H9 (cell line): Measurements from ENCODE around the gene MUC4. TPM values are rescaled to one million over a fixed set of nuclear protein-coding genes. Genes with fewer than 3 reads are reported as not detected.

Experiments
- DNase-seq: peaks from one replicate; pipeline ENCODE4 v3.0.0-alpha.2; 2017
- H2AFZ ChIP-seq: one replicate; pipeline ENCODE4 v1.6.1; 2013; ENCODE audit warnings: mild to moderate bottlenecking, low read length, control low read depth, moderate library complexity
- H2AK5ac ChIP-seq: 2 replicates; pipeline ENCODE4 v1.6.1; 2013; ENCODE audit warnings: low read length, control low read depth, mixed read lengths; ENCODE audit not compliant: insufficient read length
- H2BK120ac ChIP-seq: one replicate; pipeline ENCODE4 v1.6.1; 2013; ENCODE audit warnings: low read depth, mild to moderate bottlenecking, low read length, control low read depth, inconsistent platforms; ENCODE audit not compliant: poor library complexity, severe bottlenecking
- H2BK12ac ChIP-seq: 2 replicates; pipeline ENCODE4 v1.6.1; 2013; ENCODE audit warnings: low read length, control low read depth, mixed read lengths, low read depth; ENCODE audit not compliant: insufficient read length
- H2BK15ac ChIP-seq: 2 replicates; pipeline ENCODE4 v1.6.1; 2013; ENCODE audit warnings: low read depth, low read length, control low read depth
- H2BK20ac ChIP-seq: one replicate; pipeline ENCODE4 v1.6.1; 2013; ENCODE audit warnings: low read depth, mild to moderate bottlenecking, low read length, control low read depth, inconsistent platforms; ENCODE audit not compliant: poor library complexity, severe bottlenecking
- H2BK5ac ChIP-seq: 2 replicates; pipeline ENCODE4 v1.6.1; 2013; ENCODE audit warnings: low read length, control low read depth, mixed read lengths; ENCODE audit not compliant: insufficient read length
- H3K14ac ChIP-seq: 2 replicates; pipeline ENCODE4 v1.6.1; 2013; ENCODE audit warnings: low read length, control low read depth; ENCODE audit not compliant: insufficient read depth
- H3K18ac ChIP-seq: 2 replicates; pipeline ENCODE4 v1.6.1; 2013; ENCODE audit warnings: low read depth, mild to moderate bottlenecking, mixed read lengths, low read length, control low read depth; ENCODE audit not compliant: insufficient read length
- H3K23ac ChIP-seq: 2 replicates; pipeline ENCODE4 v1.6.1; 2013; ENCODE audit warnings: low read length, control low read depth, mixed read lengths, low read depth; ENCODE audit not compliant: insufficient read length
- H3K23me2 ChIP-seq: 2 replicates; pipeline ENCODE4 v1.6.1; 2013; ENCODE audit warnings: low read depth, mild to moderate bottlenecking, mixed read lengths, low read length, control low read depth; ENCODE audit not compliant: insufficient read length, poor library complexity, severe bottlenecking
- H3K27ac ChIP-seq: 2 replicates; pipeline ENCODE4 v1.5.1; 2013; ENCODE audit warnings: low read length, control low read depth, mixed read lengths, low read depth; ENCODE audit not compliant: insufficient read length
- H3K27me3 ChIP-seq: 2 replicates; pipeline ENCODE4 v1.6.1; 2013; ENCODE audit warnings: low read length, control low read depth, inconsistent platforms; ENCODE audit not compliant: insufficient read depth
- H3K4ac ChIP-seq: 2 replicates; pipeline ENCODE4 v1.6.1; 2013; ENCODE audit warnings: low read depth, mild to moderate bottlenecking, control low read depth, inconsistent platforms, low read length, moderate library complexity
- H3K4me1 ChIP-seq: 2 replicates; pipeline ENCODE4 v1.6.1; 2013; ENCODE audit warnings: low read length, control low read depth, inconsistent platforms; ENCODE audit not compliant: insufficient read depth
- H3K4me2 ChIP-seq: 2 replicates; pipeline ENCODE4 v1.6.1; 2013; ENCODE audit warnings: low read length, control low read depth, mixed read lengths; ENCODE audit not compliant: insufficient read length, insufficient read depth
- H3K56ac ChIP-seq: 2 replicates; pipeline ENCODE4 v1.6.1; 2013; ENCODE audit warnings: low read depth, mild to moderate bottlenecking, mixed read lengths, low read length, control low read depth; ENCODE audit not compliant: insufficient read length
- H3K79me1 ChIP-seq: 2 replicates; pipeline ENCODE4 v1.6.1; 2013; ENCODE audit warnings: low read depth, mild to moderate bottlenecking, moderate library complexity, low read length, control low read depth, inconsistent platforms; ENCODE audit not compliant: insufficient read depth, poor library complexity, severe bottlenecking
- H3K79me2 ChIP-seq: 2 replicates; pipeline ENCODE4 v1.6.1; 2013; ENCODE audit warnings: low read length, control low read depth, inconsistent platforms; ENCODE audit not compliant: insufficient read depth
- H3K9ac ChIP-seq: 2 replicates; pipeline ENCODE4 v1.6.1; 2013; ENCODE audit warnings: low read length, control low read depth, mixed read lengths; ENCODE audit not compliant: insufficient read length; ENCODE audit errors: extremely low read depth
- H3K9me3 ChIP-seq: one replicate; pipeline ENCODE4 v1.6.1; 2013; ENCODE audit warnings: low read depth, low read length, inconsistent platforms; ENCODE audit not compliant: control insufficient read depth
- H3T11ph ChIP-seq: one replicate; pipeline ENCODE4 v1.6.1; 2013; ENCODE audit warnings: mild to moderate bottlenecking, low read length, control low read depth, inconsistent platforms
- H4K20me1 ChIP-seq: one replicate; pipeline ENCODE4 v1.6.1; 2013; ENCODE audit not compliant: control insufficient read depth, insufficient read length, insufficient read depth
- H4K5ac ChIP-seq: 2 replicates; pipeline ENCODE4 v1.6.1; 2013; ENCODE audit warnings: low read depth, mild to moderate bottlenecking, mixed read lengths, low read length, control low read depth; ENCODE audit not compliant: insufficient read length
- H4K8ac ChIP-seq: replicated peaks from 2 replicates; pipeline ENCODE4 v1.6.1; 2013; ENCODE audit warnings: low read length, control low read depth, mixed read lengths, low read depth; ENCODE audit not compliant: insufficient read length
- H4K91ac ChIP-seq: 2 replicates; pipeline ENCODE4 v1.6.1; 2013; ENCODE audit warnings: low read depth, mild to moderate bottlenecking, moderate library complexity, mixed read lengths, low read length, control low read depth; ENCODE audit not compliant: insufficient read length
- H3K27ac Mint-ChIP-seq, 3 experiments: 2 replicates in 2 of 3; 3 replicates in 1 of 3; pipeline ENCODE4 v1.8.0; 2020 to 2021; ENCODE audit warnings: mixed read lengths in 3 of 3, mild to moderate bottlenecking in 1 of 3, moderate library complexity in 1 of 3
- H3K27me3 Mint-ChIP-seq: 2 replicates; pipeline ENCODE4 v1.8.0; 2021; ENCODE audit warnings: low read depth, mild to moderate bottlenecking, moderate library complexity, mixed read lengths
- H3K36me3 Mint-ChIP-seq, 3 experiments: 2 replicates in 2 of 3; 3 replicates in 1 of 3; pipeline ENCODE4 v1.8.0; 2020 to 2021; ENCODE audit warnings: low read depth in 3 of 3, mixed read lengths in 3 of 3; ENCODE audit not compliant: insufficient read depth in 1 of 3
- H3K4me1 Mint-ChIP-seq, 2 experiments: 2 replicates each; pipeline ENCODE4 v1.8.0; 2020; ENCODE audit warnings: mixed read lengths in 2 of 2
- H3K4me3 Mint-ChIP-seq, 2 experiments: 2 replicates in 1 of 2; 3 replicates in 1 of 2; pipeline ENCODE4 v1.8.0; 2020 to 2021; ENCODE audit warnings: mild to moderate bottlenecking in 2 of 2, mixed read lengths in 2 of 2, moderate library complexity in 1 of 2
- H3K9me3 Mint-ChIP-seq, 2 experiments: 2 replicates in 1 of 2; 3 replicates in 1 of 2; pipeline ENCODE4 v1.8.0; 2020; ENCODE audit warnings: mild to moderate bottlenecking in 2 of 2, mixed read lengths in 2 of 2, moderate library complexity in 1 of 2
- CTCF ChIP-seq: fragments of 200-600 bp; sonication (generic); conservative IDR thresholded peaks from 3 replicates; pipeline ENCODE4 v1.8.0; 2021; ENCODE audit warnings: antibody characterized with exemption, mild to moderate bottlenecking
- whole genome bisulfite sequencing: extraction: QIAGEN DNeasy Blood & Tissue Kit; methylation state at CpG from one replicate; pipeline ENCODE4 v1.1.7; 2013; ENCODE audit warnings: missing lambda C conversion rate, low lambda C conversion rate, mixed read lengths; ENCODE audit not compliant: insufficient read length; ENCODE audit errors: extremely low coverage; 5-methylcytosine and 5-hydroxymethylcytosine counted together
- total RNA-seq: library from RNA; stranded (reverse); gene quantifications from 2 replicates; pipeline ENCODE4 v1.2.1, GENCODE V29; 2021

MUC4 gene
- total RNA-seq, 1 experiment from 2014 or later = 1.2 TPM

GRCh38 chr3:195774917-195775316, 36.8 kb downstream of the MUC4 start:
- H2BK15ac ChIP-seq = no peak overlapping the region
- no peak overlapping the region for H4K91ac ChIP-seq
- no CpG with 5 or more reads among the region's 13 CpGs for WGBS
- no peak overlapping the region for H3K23ac ChIP-seq
- H3T11ph ChIP-seq = no peak overlapping the region
- H3K79me2 ChIP-seq = no peaks in the 10 kb centered on the region
- H4K5ac ChIP-seq = no peak overlapping the region
- no peak overlapping the region for H2BK20ac ChIP-seq
- H2AK5ac ChIP-seq = no peak overlapping the region
- H2BK12ac ChIP-seq = no peak overlapping the region
- peak; percentile 80 for DNase-seq
- no peak overlapping the region for H4K8ac ChIP-seq
- Mint-ChIP-seq H3K27me3 (peaks cover 2% of the 10 kb centered on the region; the same call in 1 of the 2 replicates), H3K4me3 (no peak overlapping the region), H3K4me1 (no peaks in the 10 kb centered on the region; a peak in 1 of 4 replicates), H3K9me3 (peaks cover 0 to 23% of the 10 kb centered on the region in 2 experiments; a peak in 4 of 5 replicates), H3K27ac (no peak overlapping the region), H3K36me3 (peaks cover 0 to 25% (median 8%) of the 10 kb centered on the region in 3 experiments; a peak in 4 of 7 replicates)
- H3K4me2 ChIP-seq = no peak overlapping the region
- no peaks in the 10 kb centered on the region for H3K27me3 ChIP-seq
- H3K9ac ChIP-seq = no peak overlapping the region
- H3K4me1 ChIP-seq = no peaks in the 10 kb centered on the region
- H2AFZ ChIP-seq = no peak overlapping the region
- no peak overlapping the region for H2BK120ac ChIP-seq
- H3K23me2 ChIP-seq = no peaks in the 10 kb centered on the region
- no peak overlapping the region for H3K27ac ChIP-seq
- H3K56ac ChIP-seq = no peak overlapping the region
- H3K79me1 ChIP-seq = no peaks in the 10 kb centered on the region
- no peaks in the 10 kb centered on the region for H3K9me3 ChIP-seq
- no peak overlapping the region for H3K18ac ChIP-seq
- H4K20me1 ChIP-seq = no peaks in the 10 kb centered on the region
- no peak overlapping the region for H2BK5ac ChIP-seq
- TF ChIP-seq CTCF = peak; percentile 76
- no peak overlapping the region for H3K4ac ChIP-seq
- H3K14ac ChIP-seq = no peak overlapping the region
